ENCODE results near the gene UBE2H. TPM values are rescaled to one million over a fixed set of nuclear protein-coding genes. Genes with fewer than 3 reads are reported as not detected.

Gene UBE2H
- total RNA-seq, 1 experiment from 2014 or later, result 58.0 TPM

DNA sequence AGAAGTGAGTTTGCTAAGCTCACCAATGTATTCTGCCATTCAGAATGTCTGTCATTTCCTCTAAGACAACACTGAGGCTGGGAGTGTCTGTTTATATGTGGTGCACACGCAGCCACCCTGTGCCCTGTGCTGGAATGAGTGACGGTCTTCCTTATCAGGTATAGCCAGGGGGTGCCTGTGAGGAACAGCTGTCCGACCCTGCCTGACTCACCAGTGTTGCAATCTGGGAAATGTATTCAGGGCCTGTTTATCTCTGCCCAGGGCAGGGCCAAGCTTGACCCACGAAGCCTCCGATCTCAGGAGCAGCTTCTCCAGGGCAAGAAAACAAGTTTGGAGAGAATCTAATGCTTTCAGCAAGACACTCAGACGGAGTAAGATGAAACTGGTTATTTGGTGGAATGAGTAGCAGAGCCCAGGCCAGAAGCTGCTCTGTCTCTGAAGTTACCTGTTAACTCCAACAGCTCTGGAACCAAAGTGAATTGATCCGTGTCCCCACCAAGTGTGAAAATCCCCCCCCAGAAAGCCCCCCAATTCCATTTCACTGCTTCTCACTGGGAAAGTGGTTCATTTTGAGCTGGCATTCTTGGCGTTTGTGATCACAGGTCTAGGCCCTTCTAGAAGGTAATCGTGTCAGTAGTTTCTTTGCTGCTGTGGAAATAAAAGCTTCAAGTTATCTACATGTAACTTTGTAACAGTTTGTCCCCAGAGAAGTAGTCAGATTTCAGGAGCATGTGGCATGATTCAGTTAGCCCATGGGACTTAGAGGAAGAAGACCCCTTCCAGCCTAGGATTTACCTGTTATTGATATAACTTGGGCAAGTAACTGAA lies 6.1 kb upstream of the UBE2H start (continued):
- no peak for TF ChIP-seq TCF7L2 (IDR thresholded peaks at IDR 0.05; ENCODE audit: low read depth, low read length)

DNA sequence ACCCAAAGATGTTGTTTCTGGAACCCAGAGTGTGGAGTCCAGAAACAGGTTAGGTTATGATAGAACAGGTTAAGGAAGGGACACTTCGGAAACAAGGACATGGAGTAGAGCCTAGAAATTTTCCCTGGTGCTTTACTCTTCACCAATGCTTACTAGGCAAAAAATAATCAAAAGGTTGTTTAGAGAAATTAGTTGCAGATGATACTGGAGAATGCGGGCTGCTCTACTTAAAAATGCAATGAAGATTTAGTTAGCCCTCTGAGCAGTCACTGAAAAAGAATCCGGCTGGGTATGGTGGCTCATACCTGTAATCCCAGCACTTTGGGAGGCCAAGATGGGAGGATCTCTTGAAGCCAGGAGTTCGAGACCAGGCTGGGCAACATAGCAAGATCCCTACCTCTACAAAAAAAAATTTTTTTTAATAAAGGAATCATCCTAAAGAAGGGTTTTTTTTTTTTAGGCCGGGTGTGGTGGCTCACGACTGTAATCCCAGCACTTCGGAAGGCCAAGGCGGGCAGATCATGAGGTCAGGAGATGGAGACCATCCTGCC lies 3.3 kb upstream of the UBE2H start:
- H3K36me3 ChIP-seq (ENCODE audit: control insufficient read depth, insufficient read depth, low read length), result peaks cover 8% of the 10 kb centered on the region; the same call in 1 of the 2 replicates
- H3K27me3 ChIP-seq (ENCODE audit: control insufficient read depth, insufficient read depth, low read length), result no peaks in the 10 kb centered on the region
- ChIA-PET CTCF (no interaction called here), POLR2A (interaction anchor here (0.5 kb wide), 1 partner anchor 13 kb away, joined by 4 read pairs; no protein-coding TSS in a partner anchor)
- peaks cover 10% of the 10 kb centered on the region for H3K4me1 ChIP-seq (ENCODE audit: control insufficient read depth, insufficient read depth, low read length)
- TF ChIP-seq, protein P1, sequence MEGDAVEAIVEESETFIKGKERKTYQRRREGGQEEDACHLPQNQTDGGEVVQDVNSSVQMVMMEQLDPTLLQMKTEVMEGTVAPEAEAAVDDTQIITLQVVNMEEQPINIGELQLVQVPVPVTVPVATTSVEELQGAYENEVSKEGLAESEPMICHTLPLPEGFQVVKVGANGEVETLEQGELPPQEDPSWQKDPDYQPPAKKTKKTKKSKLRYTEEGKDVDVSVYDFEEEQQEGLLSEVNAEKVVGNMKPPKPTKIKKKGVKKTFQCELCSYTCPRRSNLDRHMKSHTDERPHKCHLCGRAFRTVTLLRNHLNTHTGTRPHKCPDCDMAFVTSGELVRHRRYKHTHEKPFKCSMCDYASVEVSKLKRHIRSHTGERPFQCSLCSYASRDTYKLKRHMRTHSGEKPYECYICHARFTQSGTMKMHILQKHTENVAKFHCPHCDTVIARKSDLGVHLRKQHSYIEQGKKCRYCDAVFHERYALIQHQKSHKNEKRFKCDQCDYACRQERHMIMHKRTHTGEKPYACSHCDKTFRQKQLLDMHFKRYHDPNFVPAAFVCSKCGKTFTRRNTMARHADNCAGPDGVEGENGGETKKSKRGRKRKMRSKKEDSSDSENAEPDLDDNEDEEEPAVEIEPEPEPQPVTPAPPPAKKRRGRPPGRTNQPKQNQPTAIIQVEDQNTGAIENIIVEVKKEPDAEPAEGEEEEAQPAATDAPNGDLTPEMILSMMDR (IDR thresholded peaks at IDR 0.05), result no peak
- TF ChIP-seq TCF7L2 (IDR thresholded peaks at IDR 0.05; ENCODE audit: low read depth, low read length) (no peak), SIN3A (IDR thresholded peaks at IDR 0.05; ENCODE audit: borderline replicate concordance, insufficient read depth, low read depth, low read length) (no peak), POLR2AphosphoS5 (IDR thresholded peaks at IDR 0.05; ENCODE audit: low read depth, low read length) (no peak)
- TF ChIP-seq, protein P2, sequence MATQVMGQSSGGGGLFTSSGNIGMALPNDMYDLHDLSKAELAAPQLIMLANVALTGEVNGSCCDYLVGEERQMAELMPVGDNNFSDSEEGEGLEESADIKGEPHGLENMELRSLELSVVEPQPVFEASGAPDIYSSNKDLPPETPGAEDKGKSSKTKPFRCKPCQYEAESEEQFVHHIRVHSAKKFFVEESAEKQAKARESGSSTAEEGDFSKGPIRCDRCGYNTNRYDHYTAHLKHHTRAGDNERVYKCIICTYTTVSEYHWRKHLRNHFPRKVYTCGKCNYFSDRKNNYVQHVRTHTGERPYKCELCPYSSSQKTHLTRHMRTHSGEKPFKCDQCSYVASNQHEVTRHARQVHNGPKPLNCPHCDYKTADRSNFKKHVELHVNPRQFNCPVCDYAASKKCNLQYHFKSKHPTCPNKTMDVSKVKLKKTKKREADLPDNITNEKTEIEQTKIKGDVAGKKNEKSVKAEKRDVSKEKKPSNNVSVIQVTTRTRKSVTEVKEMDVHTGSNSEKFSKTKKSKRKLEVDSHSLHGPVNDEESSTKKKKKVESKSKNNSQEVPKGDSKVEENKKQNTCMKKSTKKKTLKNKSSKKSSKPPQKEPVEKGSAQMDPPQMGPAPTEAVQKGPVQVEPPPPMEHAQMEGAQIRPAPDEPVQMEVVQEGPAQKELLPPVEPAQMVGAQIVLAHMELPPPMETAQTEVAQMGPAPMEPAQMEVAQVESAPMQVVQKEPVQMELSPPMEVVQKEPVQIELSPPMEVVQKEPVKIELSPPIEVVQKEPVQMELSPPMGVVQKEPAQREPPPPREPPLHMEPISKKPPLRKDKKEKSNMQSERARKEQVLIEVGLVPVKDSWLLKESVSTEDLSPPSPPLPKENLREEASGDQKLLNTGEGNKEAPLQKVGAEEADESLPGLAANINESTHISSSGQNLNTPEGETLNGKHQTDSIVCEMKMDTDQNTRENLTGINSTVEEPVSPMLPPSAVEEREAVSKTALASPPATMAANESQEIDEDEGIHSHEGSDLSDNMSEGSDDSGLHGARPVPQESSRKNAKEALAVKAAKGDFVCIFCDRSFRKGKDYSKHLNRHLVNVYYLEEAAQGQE (IDR thresholded peaks at IDR 0.05; ENCODE audit: insufficient read depth in 1 of 2, low read depth in 2 of 2, low read length in 1 of 2), result no peak
- ATAC-seq (no peak), DNase-seq (ENCODE audit: low read depth, low spot score) (no peak)
- intact Hi-C loops (cut with micrococcal nuclease; ENCODE audit: unreplicated experiment) (no loop called here), in situ Hi-C loops (cut with HindIII; ENCODE audit: low pct_unique_long_range_greater_than_20kb, low sequenced_read_pairs) (no loop called here)
- H3K9me3 ChIP-seq (ENCODE audit: control insufficient read depth, insufficient read depth, low read depth, low read length), result no peaks in the 10 kb centered on the region
- BruUV-seq (replicated peaks), result no TSS peak
- H3K4me3 ChIP-seq (ENCODE audit: low read depth in 2 of 2, low read length in 2 of 2), result no peak overlapping the region
- no peak overlapping the region for H3K27ac ChIP-seq (ENCODE audit: low read length)

DNA sequence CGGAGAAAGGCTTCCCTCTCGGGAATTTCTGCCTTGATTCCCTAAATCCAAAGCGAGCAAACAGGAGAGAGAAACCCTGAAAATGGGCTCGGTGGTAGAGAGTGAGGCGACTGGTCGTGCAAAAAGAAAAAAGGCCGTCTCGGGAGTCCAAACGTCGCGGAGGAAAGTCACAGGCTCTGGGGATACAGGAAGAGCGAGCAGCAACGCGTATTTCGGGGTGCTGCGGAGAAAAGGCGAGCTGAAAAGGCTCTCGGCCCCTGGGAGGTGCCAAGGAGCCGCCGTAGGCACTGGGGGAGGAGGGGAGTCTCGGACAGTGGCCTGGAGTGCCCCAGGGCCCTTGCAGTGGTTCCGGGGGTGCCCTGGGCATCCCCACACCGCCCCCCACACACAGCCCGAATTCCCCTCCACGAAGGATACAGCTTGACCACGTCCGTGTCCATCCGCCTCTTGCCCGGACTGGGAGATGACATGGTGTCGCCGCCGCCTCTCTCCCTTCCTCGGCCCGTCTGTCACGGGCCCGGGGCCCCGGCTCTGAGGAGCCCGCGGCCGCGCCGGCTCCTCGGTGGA lies 591 bp downstream of the UBE2H start:
- Histone ChIP-seq H3K27ac (ENCODE audit: low read length) (peak overlapping the region; percentile 94), H3K27me3 (ENCODE audit: control insufficient read depth, insufficient read depth, low read length) (no peaks in the 10 kb centered on the region), H3K36me3 (ENCODE audit: control insufficient read depth, insufficient read depth, low read length) (peaks cover 8% of the 10 kb centered on the region; the same call in 1 of the 2 replicates), H3K4me1 (ENCODE audit: control insufficient read depth, insufficient read depth, low read length) (peaks cover 25% of the 10 kb centered on the region), H3K9me3 (ENCODE audit: control insufficient read depth, insufficient read depth, low read depth, low read length) (no peaks in the 10 kb centered on the region), H3K4me3 (ENCODE audit: low read depth in 2 of 2, low read length in 2 of 2) (peak overlapping the region; percentile 81 to 85)
- TF ChIP-seq, protein P1 (IDR thresholded peaks at IDR 0.05), result no peak
- TF ChIP-seq SIN3A (IDR thresholded peaks at IDR 0.05; ENCODE audit: borderline replicate concordance, insufficient read depth, low read depth, low read length) (0 out of 2 replicates have a peak, but pooled peaks have one; percentile 69), POLR2AphosphoS5 (IDR thresholded peaks at IDR 0.05; ENCODE audit: low read depth, low read length) (no peak)
- CTCF ChIA-PET, result no interaction called here
- in situ Hi-C loops (cut with HindIII; ENCODE audit: low pct_unique_long_range_greater_than_20kb, low sequenced_read_pairs), result no loop called here
- POLR2A ChIA-PET, result interaction anchor here (0.5 to 0.6 kb wide), 3 partner anchors 51 to 209 kb away, joined by 3 to 5 read pairs (median 5); no protein-coding TSS in a partner anchor
- BruUV-seq (replicated peaks), result no TSS peak
- no peak for DNase-seq (ENCODE audit: low read depth, low spot score)
- peak; percentile 51 for ATAC-seq
- intact Hi-C loops (cut with micrococcal nuclease; ENCODE audit: unreplicated experiment), result no loop called here

Measured in Panc1 (cell line).